SK-N-SH (cell line): ENCODE data around the gene MAN1B1. TPM values are rescaled to one million over a fixed set of nuclear protein-coding genes. Genes with fewer than 3 reads are reported as not detected.

Source experiments
- CTCF ChIA-PET: fragments of 300-600, 350-600 bp; formaldehyde crosslinking; extraction: SDS; loops from one replicate; lab custom pipeline; 2021; lab: Yijun Ruan, JAX
- POLR2A ChIA-PET: fragments of 350-600 bp; sonication (Branson Sonifier 250); formaldehyde crosslinking; extraction: SDS; loops from one replicate; lab custom pipeline; 2020; ENCODE audit warnings: antibody characterized with exemption, inconsistent platforms; lab: Yijun Ruan, JAX
- DNase-seq: peaks from one replicate; pipeline ENCODE4 v3.0.0; 2012
- H2AFZ ChIP-seq: fragments of 200-600 bp; sonication (generic); 2 replicates; pipeline ENCODE4 v1.8.1; 2016; ENCODE audit warnings: antibody characterized with exemption, mild to moderate bottlenecking, low read depth
- H3F3A ChIP-seq: fragments of 200-600 bp; sonication (generic); replicated peaks from 2 replicates; pipeline ENCODE3; 2016; ENCODE audit warnings: antibody characterized with exemption, mild to moderate bottlenecking; ENCODE audit not compliant: insufficient read depth
- H3K27ac ChIP-seq, 2 experiments: fragments of 200-500 bp in 1 of 2; fragments of 200-600 bp in 1 of 2; sonication (Bioruptor generic) in 1 of 2; sonication (generic), shearing (Covaris generic) in 1 of 2; 2 replicates each; pipeline versions ENCODE4 v1.5.1 to v1.6.1; 2014 to 2016; ENCODE audit warnings: low read depth in 2 of 2, inconsistent platforms in 1 of 2, low read length in 1 of 2, mild to moderate bottlenecking in 1 of 2, mixed read lengths in 1 of 2
- H3K27me3 ChIP-seq: fragments of 200-600 bp; sonication (generic), shearing (Covaris generic); 2 replicates; pipeline ENCODE4 v1.6.1; 2016; ENCODE audit warnings: mixed run types; ENCODE audit not compliant: insufficient read depth
- H3K36me3 ChIP-seq, 2 experiments: fragments of 200-500 bp in 1 of 2; fragments of 200-600 bp in 1 of 2; sonication (Bioruptor generic) in 1 of 2; sonication (generic) in 1 of 2; replicated peaks in 1 of 2; 2 replicates each; pipeline versions ENCODE3 to v1.5.1; 2014 to 2016; ENCODE audit warnings: low read length in 1 of 2, mild to moderate bottlenecking in 1 of 2; ENCODE audit not compliant: insufficient read depth in 2 of 2, control insufficient read depth in 1 of 2
- H3K4me1 ChIP-seq, 2 experiments: fragments of 200-500 bp in 1 of 2; fragments of 200-600 bp in 1 of 2; sonication (Bioruptor generic) in 1 of 2; sonication (generic), shearing (Covaris generic) in 1 of 2; 2 replicates each; pipeline versions ENCODE4 v1.5.1 to v1.6.1; 2014 to 2016; ENCODE audit warnings: low read depth in 1 of 2, low read length in 1 of 2, mixed run types in 1 of 2; ENCODE audit not compliant: insufficient read depth in 2 of 2, control insufficient read depth in 1 of 2
- H3K4me2 ChIP-seq: fragments of 200-600 bp; sonication (generic), shearing (Covaris generic); 2 replicates; pipeline ENCODE4 v1.6.1; 2017; ENCODE audit warnings: mixed run types
- H3K4me3 ChIP-seq, 2 experiments: fragments of 200-500 bp in 1 of 2; fragments of 200-600 bp in 1 of 2; sonication (Bioruptor generic) in 1 of 2; sonication (generic), shearing (Covaris generic) in 1 of 2; 2 replicates each; pipeline versions ENCODE4 v1.5.1 to v1.8.1; 2014 to 2016; ENCODE audit warnings: low read depth in 2 of 2, inconsistent platforms in 1 of 2, low read length in 1 of 2, mild to moderate bottlenecking in 1 of 2, mixed read lengths in 1 of 2, moderate library complexity in 1 of 2
- H3K79me2 ChIP-seq: fragments of 200-600 bp; sonication (generic); 2 replicates; pipeline ENCODE4 v1.8.1; 2017; ENCODE audit warnings: mild to moderate bottlenecking; ENCODE audit not compliant: insufficient read depth
- H3K9ac ChIP-seq: fragments of 200-600 bp; sonication (generic); 2 replicates; pipeline ENCODE4 v1.6.1; 2017; ENCODE audit warnings: mixed run types
- H3K9me2 ChIP-seq: fragments of 200-600 bp; sonication (generic); 2 replicates; pipeline ENCODE4 v1.6.1; 2017; ENCODE audit warnings: mixed run types
- H3K9me3 ChIP-seq: fragments of 200-600 bp; sonication (generic); 2 replicates; pipeline ENCODE4 v1.6.1; 2017; ENCODE audit warnings: mixed run types, mild to moderate bottlenecking, moderate library complexity
- H4K20me1 ChIP-seq: fragments of 200-600 bp; sonication (generic); 2 replicates; pipeline ENCODE4 v1.6.1; 2017; ENCODE audit warnings: mild to moderate bottlenecking, mixed run types; ENCODE audit not compliant: insufficient read depth
- FOXJ3 ChIP-seq: sonication (generic); formaldehyde crosslinking; IDR thresholded peaks from 2 replicates; pipeline ENCODE4 v1.5.1; 2020; ENCODE audit warnings: mild to moderate bottlenecking, missing genetic modification reagents
- GATA2 ChIP-seq: sonication (generic); formaldehyde crosslinking; IDR thresholded peaks from 2 replicates; pipeline ENCODE4 v1.5.0; 2020; ENCODE audit warnings: mild to moderate bottlenecking, missing genetic modification reagents
- MXI1 ChIP-seq: IDR thresholded peaks from 2 replicates; pipeline ENCODE4 v1.6.1; 2012; ENCODE audit warnings: mild to moderate bottlenecking, low read depth, low read length, improper control_type of control experiment
- RAD21 ChIP-seq: IDR thresholded peaks from 2 replicates; pipeline ENCODE4 v1.6.1; 2012; ENCODE audit warnings: mild to moderate bottlenecking, low read length
- RFX5 ChIP-seq: IDR thresholded peaks from 2 replicates; pipeline ENCODE4 v1.6.1; 2012; ENCODE audit warnings: mild to moderate bottlenecking, improper control_type of control experiment, low read length
- WGBS: methylation state at CpG from one replicate; pipeline ENCODE4 v1.1.6; 2017; ENCODE audit warnings: low lambda C conversion rate; 5-methylcytosine and 5-hydroxymethylcytosine counted together
- polyA plus RNA-seq, 3 experiments: library from polyadenylated mRNA; depleted of rRNA; stranded (reverse); fragments of >200 nt; gene quantifications; 2 replicates each; pipeline ENCODE4 v1.2.3, GENCODE V29; 2012

Gene MAN1B1
- polyA plus RNA-seq, 1 of the 3 experiments (the other 2 are of a cell fraction) = 57.8 TPM

- Histone ChIP-seq H3K27ac (peak overlapping the region in 1 of 2 experiments; percentile 58; a peak in 1 of 4 replicates), H3K4me3 (peak overlapping the region in 1 of 2 experiments; percentile 62; a peak in 1 of 4 replicates), H3K36me3 (peaks cover 0 to 12% of the 10 kb centered on the region in 2 experiments), H3K4me2 (peak overlapping the region; percentile 96; the same call in 1 of the 2 replicates), H3K27me3 (no peaks in the 10 kb centered on the region)
- CTCF ChIA-PET = interaction anchor here (0.7 to 19.8 kb wide), 9 partner anchors 8 to 317 kb away, joined by 3 to 803 read pairs (median 5); partner anchors contain the start of genes ABCA2, C8G, FBXW5 and FUT7
- no peak for TF ChIP-seq RAD21
- TF ChIP-seq, all 33 proteins: peak for 0
- H3K4me1 ChIP-seq = peaks cover 11 to 21% of the 10 kb centered on the region in 2 experiments; a peak in 2 of 4 replicates
- peaks cover 26% of the 10 kb centered on the region for H4K20me1 ChIP-seq
- no peak overlapping the region for H3K9ac ChIP-seq
- no peaks in the 10 kb centered on the region for H3K9me2 ChIP-seq
- no peaks in the 10 kb centered on the region for H3K9me3 ChIP-seq
- POLR2A ChIA-PET = interaction anchor here (0.8 to 1.9 kb wide), 3 partner anchors 9 to 23 kb away, joined by 4 to 8 read pairs (median 7); no protein-coding TSS in a partner anchor
- 88% methylated on average over 8 of the region's 12 CpGs for WGBS
- H3K79me2 ChIP-seq = no peaks in the 10 kb centered on the region
- peaks cover 3% of the 10 kb centered on the region for H3F3A ChIP-seq
- H2AFZ ChIP-seq = no peak overlapping the region
- DNase-seq = no peak
These were observed 42.7 kb upstream of the MAN1B1 start for GRCh38 chr9:137044037-137044436.

GRCh38 chr9:137044502-137045177 is 42.1 kb upstream of the MAN1B1 start:
- 31% methylated on average over 10 of the region's 18 CpGs for WGBS
- H3K4me2 ChIP-seq = peak overlapping the region; percentile 96
- no peaks in the 10 kb centered on the region for H3K9me3 ChIP-seq
- ChIA-PET POLR2A (interaction anchor here (0.6 to 1.9 kb wide), 4 partner anchors 10 to 209 kb away, joined by 3 to 8 read pairs (median 6); no protein-coding TSS in a partner anchor), CTCF (interaction anchor here (0.6 to 19.8 kb wide), 13 partner anchors 8 to 318 kb away, joined by 3 to 803 read pairs (median 4); partner anchors contain the start of genes ABCA2, C8G, FBXW5 and FUT7)
- 0 out of 2 replicates have a peak, but pooled peaks have one; percentile 21 for TF ChIP-seq MXI1
- no peak for TF ChIP-seq FOXJ3
- H3K9ac ChIP-seq = peak overlapping the region; percentile 41; the same call in 1 of the 2 replicates
- H3K4me1 ChIP-seq = peaks cover 11 to 25% of the 10 kb centered on the region in 2 experiments; a peak in 2 of 4 replicates
- no peak overlapping the region for H2AFZ ChIP-seq
- H4K20me1 ChIP-seq = peaks cover 26% of the 10 kb centered on the region
- H3K4me3 ChIP-seq = peak overlapping the region; percentile 62 to 72
- H3K36me3 ChIP-seq = peaks cover 0 to 6% of the 10 kb centered on the region in 2 experiments
- 0 out of 2 replicates have a peak, but pooled peaks cover 4% of the 10 kb centered on the region for H3K27me3 ChIP-seq
- H3K79me2 ChIP-seq = no peaks in the 10 kb centered on the region
- peak overlapping the region in 1 of 2 experiments; percentile 78; a peak in 2 of 4 replicates for H3K27ac ChIP-seq
- DNase-seq = peak; percentile 83
- peaks cover 3% of the 10 kb centered on the region for H3F3A ChIP-seq
- no peaks in the 10 kb centered on the region for H3K9me2 ChIP-seq

DNA sequence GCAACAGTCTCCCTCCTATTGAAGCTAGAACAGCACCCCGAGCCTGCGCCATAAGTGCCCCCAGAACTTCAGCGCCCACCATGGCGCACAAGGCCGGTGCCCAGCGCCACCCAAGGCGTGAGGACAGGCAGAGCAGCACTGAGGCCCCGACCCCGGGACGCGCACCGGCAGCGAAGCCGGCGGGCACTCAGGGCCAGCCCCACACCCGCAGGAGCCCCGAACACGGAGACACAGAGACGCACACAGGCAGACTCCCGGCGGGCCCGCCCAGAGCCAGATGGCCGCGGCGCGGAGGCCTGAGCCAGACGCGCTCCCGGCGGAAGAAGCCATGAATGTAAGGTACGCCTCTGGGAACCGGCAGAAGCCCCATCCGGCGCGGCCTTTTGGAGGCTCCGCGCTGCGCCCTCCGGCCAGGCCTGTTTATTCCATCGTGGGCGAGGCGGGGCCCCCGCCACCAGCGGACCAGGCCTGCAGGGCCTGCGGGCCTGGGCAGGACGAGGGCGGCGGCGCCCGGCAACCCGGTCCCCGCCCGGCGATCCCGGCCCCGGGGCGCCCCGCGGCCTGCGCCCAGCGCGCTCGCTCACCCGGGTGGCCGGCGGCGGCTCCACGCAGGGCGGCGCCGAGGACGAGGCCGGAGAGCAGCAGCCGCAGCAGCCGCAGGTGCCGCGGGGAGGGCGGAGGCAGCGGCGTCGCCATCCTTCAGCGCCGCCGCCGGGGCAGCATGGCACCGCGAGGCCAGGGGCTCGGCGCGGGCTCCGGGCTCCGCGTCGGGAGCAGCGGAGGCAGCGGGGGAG is 41.3 kb upstream of the MAN1B1 start:
- Histone ChIP-seq H3K9me3 (no peaks in the 10 kb centered on the region), H3K9me2 (no peaks in the 10 kb centered on the region), H2AFZ (peak overlapping the region; percentile 84; the same call in 1 of the 2 replicates), H3K4me1 (peaks cover 11 to 25% of the 10 kb centered on the region in 2 experiments; a peak in 2 of 4 replicates), H3K4me2 (peak overlapping the region; percentile 96), H3K9ac (peak overlapping the region; percentile 41), H3F3A (peaks cover 3% of the 10 kb centered on the region), H4K20me1 (peaks cover 26% of the 10 kb centered on the region), H3K36me3 (peaks cover 0 to 4% of the 10 kb centered on the region in 2 experiments), H3K27me3 (0 out of 2 replicates have a peak, but pooled peaks cover 5% of the 10 kb centered on the region), H3K4me3 (peak overlapping the region; percentile 62 to 73), H3K79me2 (no peaks in the 10 kb centered on the region), H3K27ac (peak overlapping the region in 1 of 2 experiments; percentile 78; a peak in 2 of 4 replicates)
- DNase-seq = peak; percentile 81
- TF ChIP-seq RFX5 = no peak
- TF ChIP-seq GATA2 = no peak
- POLR2A ChIA-PET = interaction anchor here (0.6 kb wide), 1 partner anchor 208 kb away, joined by 3 read pairs; no protein-coding TSS in a partner anchor
- 0% methylated on average over 18 of the region's 96 CpGs for WGBS
- CTCF ChIA-PET = interaction anchor here (0.7 to 19.8 kb wide), 16 partner anchors 10 to 258 kb away, joined by 3 to 803 read pairs (median 4); partner anchors contain the start of genes ABCA2, C8G, FBXW5 and FUT7
